GM12874 (cell line): ENCODE measurements around the gene SERPINI1.

Source experiments
- CTCF ChIP-seq: IDR thresholded peaks from 2 replicates; pipeline ENCODE4 v1.5.1; 2011; ENCODE audit warnings: low read depth, mild to moderate bottlenecking, control low read depth, low read length, moderate library complexity; ENCODE audit not compliant: insufficient read depth

Gene SERPINI1

GRCh38 chr3:167861649-167862048 is 126.1 kb downstream of the SERPINI1 start:
- no peak for TF ChIP-seq CTCF

GRCh38 chr3:167862104-167862730 is 126.7 kb downstream of the SERPINI1 start:
- no peak for TF ChIP-seq CTCF

DNA sequence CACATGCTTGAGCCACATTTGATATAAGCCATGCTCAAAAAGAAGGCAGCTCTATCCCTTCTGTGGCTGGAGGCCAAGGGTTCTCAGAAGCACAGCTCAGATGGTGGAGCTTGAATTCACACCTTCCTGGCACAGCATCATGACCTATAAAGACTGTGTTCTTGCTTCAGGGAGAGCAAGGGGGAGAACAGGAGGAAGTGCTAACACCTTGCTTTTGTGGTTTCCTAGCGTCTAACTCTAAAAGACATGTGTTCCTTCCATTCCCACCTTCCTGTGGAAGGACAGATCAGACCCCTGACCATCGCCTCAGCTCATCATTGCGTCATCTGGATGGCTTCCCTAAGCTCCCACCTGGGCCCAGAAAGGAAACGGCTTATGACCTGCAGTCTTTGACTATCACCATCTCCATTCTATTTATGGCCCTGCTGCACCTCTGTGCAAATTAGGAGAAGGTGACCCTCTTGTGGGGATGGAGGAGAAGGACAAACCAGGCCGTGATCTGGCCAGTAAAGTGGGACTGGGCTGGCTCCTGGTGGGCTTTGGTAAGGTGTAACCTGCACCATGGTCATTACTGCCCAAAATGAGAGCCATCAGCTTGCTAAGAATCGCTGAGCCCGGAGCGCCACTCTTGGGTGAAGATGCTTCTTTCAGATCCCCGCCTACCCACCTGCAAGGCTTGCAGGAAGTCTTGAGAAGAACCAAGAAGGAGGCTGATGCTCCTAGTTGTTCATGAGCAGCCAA is 128.5 kb downstream of the SERPINI1 start:
- no peak for TF ChIP-seq CTCF

DNA sequence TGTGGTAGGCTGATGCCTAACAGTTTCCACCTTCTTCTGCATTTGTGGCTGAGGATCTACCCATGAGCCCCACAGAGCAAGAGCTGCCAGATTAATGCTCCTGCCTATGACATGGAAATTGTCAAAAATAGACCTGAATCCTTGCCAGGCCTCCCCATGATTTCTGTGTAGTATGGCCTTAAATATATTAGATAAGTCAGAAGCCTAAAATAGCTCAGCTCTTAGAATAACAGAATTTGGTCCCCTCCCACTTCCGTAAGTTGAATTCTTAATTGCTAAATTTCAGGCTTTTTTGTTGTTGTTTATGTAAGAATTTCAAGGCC is 129.0 kb downstream of the SERPINI1 start:
- no peak for TF ChIP-seq CTCF

DNA sequence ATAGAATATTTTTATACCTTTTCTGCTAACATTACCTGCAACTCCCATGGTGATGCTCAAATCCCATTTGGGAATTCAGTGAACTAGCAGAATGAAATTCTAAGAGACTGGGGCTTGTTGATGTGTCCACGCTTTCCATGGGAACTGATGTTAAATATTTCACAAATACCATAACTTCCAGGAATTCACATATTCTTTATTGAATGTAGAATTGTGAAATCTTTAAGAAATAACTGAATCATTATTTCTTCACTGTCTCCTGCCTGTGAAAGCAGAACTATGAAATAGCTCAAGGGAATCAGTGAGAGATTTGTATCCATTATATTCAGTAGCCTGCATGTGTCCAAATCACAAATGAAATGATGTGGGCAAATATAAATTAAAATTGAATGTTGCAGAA is 130.8 kb downstream of the SERPINI1 start:
- TF ChIP-seq CTCF: no peak

DNA sequence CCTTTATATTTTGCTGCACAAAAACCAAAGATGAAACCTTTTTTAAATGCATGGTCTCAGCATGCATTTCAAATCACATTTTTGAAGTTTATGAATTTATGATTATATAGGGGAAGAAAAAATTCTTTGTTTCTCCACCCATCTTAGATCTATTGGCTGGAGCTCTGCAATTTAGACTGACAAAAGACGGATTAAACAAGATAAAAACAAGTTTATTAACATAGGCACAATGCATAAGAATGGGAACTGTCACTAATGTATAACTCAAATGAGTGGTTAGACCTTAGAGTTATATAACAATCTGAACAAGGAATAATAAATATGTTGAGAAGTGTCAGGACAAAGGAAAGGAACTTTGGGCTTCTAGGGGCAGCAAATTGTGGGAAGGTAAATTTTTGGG is 132.5 kb downstream of the SERPINI1 start:
- no peak for TF ChIP-seq CTCF

- no peak for TF ChIP-seq CTCF
Measured at GRCh38 chr3:167870181-167870580, 134.7 kb downstream of the SERPINI1 start.
